ENCODE data around the gene PSMD13.

DNA sequence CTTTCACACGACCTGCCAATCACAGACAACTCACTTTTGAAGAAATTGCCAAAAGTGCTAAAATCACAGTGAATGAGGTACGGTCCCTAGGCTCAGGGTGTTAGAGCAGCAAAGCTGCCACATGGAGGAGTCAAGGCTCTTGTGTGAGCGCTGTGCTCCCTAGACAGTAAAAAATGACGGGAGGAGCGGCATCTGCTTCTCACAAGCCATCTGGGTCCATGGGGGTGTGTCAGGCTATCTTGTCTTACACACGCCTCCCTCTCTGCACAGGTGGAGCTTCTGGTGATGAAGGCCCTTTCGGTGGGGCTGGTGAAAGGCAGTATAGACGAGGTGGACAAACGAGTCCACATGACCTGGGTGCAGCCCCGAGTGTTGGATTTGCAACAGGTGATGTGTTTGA, 14.8 kb downstream of the PSMD13 start:
- TF ChIP-seq POLR2A (IDR thresholded peaks at IDR 0.05) = no peak
- TF ChIP-seq, protein P1, sequence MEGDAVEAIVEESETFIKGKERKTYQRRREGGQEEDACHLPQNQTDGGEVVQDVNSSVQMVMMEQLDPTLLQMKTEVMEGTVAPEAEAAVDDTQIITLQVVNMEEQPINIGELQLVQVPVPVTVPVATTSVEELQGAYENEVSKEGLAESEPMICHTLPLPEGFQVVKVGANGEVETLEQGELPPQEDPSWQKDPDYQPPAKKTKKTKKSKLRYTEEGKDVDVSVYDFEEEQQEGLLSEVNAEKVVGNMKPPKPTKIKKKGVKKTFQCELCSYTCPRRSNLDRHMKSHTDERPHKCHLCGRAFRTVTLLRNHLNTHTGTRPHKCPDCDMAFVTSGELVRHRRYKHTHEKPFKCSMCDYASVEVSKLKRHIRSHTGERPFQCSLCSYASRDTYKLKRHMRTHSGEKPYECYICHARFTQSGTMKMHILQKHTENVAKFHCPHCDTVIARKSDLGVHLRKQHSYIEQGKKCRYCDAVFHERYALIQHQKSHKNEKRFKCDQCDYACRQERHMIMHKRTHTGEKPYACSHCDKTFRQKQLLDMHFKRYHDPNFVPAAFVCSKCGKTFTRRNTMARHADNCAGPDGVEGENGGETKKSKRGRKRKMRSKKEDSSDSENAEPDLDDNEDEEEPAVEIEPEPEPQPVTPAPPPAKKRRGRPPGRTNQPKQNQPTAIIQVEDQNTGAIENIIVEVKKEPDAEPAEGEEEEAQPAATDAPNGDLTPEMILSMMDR (IDR thresholded peaks at IDR 0.05) = no peak
- no peak for TF ChIP-seq EP300 (IDR thresholded peaks at IDR 0.05)

Measured in upper lobe of left lung (tissue), 4 donors.